Hepatic stellate cell (primary cell): Measurements from ENCODE around the gene SH3RF3.
A peak's percentile ranks its signal among the peaks of the same experiment; 100 is the strongest.

ENCODE experiments used
- DNase-seq: peaks from one replicate; pipeline ENCODE4 v3.0.0; 2011; ENCODE audit warnings: low spot score

SH3RF3 gene

GRCh38 chr2:109378682-109379081 is 249.7 kb downstream of the SH3RF3 start:
- DNase-seq, result no peak

GRCh38 chr2:109379507-109379906 is 250.5 kb downstream of the SH3RF3 start:
- no peak for DNase-seq

GRCh38 chr2:109380502-109381326 is 251.7 kb downstream of the SH3RF3 start:
- no peak for DNase-seq

GRCh38 chr2:109381327-109381820 is 252.4 kb downstream of the SH3RF3 start:
- DNase-seq, result no peak

GRCh38 chr2:109382226-109382895 is 253.4 kb downstream of the SH3RF3 start:
- no peak for DNase-seq

- peak; percentile 94 for DNase-seq
Measured at GRCh38 chr2:109382951-109383350, 253.9 kb downstream of the SH3RF3 start.

GRCh38 chr2:109383505-109384307 is 254.7 kb downstream of the SH3RF3 start:
- no peak for DNase-seq

GRCh38 chr2:109384308-109385271 is 255.6 kb downstream of the SH3RF3 start:
- no peak for DNase-seq

- DNase-seq, result no peak
Measured at GRCh38 chr2:109385506-109385905, 256.5 kb downstream of the SH3RF3 start.

- no peak for DNase-seq
Measured at GRCh38 chr2:109386004-109386695, 257.1 kb downstream of the SH3RF3 start.

- no peak for DNase-seq
Measured at GRCh38 chr2:109387221-109387735, 258.3 kb downstream of the SH3RF3 start.

- no peak for DNase-seq
Measured at GRCh38 chr2:109387778-109388469, 258.9 kb downstream of the SH3RF3 start.

- no peak for DNase-seq
Measured at GRCh38 chr2:109391243-109391642, 262.2 kb downstream of the SH3RF3 start.

- DNase-seq, result no peak
Measured at GRCh38 chr2:109392140-109392539, 263.1 kb downstream of the SH3RF3 start.

- no peak for DNase-seq
Measured at GRCh38 chr2:109392816-109393661, 264.0 kb downstream of the SH3RF3 start.

GRCh38 chr2:109393662-109393972 is 264.6 kb downstream of the SH3RF3 start:
- no peak for DNase-seq

GRCh38 chr2:109395494-109396201 is 266.6 kb downstream of the SH3RF3 start:
- DNase-seq, result no peak
